ENCODE results near the gene SEPTIN3. TPM values are rescaled to one million over a fixed set of nuclear protein-coding genes. Genes with fewer than 3 reads are reported as not detected.

Gene SEPTIN3
- total RNA-seq, 3 donors from 2014 or later, result 0.16 to 2.2 (median 1.6) TPM

DNA sequence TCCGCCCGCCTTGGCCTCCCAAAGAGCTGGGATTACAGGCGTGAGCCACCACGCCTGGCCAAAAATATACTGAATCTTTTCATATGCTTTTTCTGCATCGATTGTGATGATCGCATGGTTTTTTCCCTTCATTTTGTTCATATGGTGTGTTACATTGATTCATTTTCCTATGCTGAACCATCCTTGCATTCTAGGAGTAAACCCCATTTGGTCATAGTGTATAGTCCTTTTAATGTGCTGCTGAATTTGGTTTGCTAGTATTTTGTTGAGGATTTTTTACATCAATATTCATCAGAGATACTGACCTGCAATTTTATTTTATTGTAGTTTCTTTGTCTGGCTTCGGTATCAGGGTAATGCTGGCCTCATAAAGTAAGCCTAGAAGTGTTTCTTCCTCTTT lies 41.5 kb downstream of the SEPTIN3 start:
- TF ChIP-seq POLR2A (IDR thresholded peaks at IDR 0.05) (no peak), CTCF (IDR thresholded peaks at IDR 0.05) (no peak), POLR2AphosphoS5 (IDR thresholded peaks at IDR 0.05) (no peak)
- no peaks in the 10 kb centered on the region for H3K27me3 ChIP-seq
- no peak overlapping the region for H3K4me3 ChIP-seq
- no peaks in the 10 kb centered on the region for H3K36me3 ChIP-seq
- no peaks in the 10 kb centered on the region for H3K4me1 ChIP-seq
- intact Hi-C loops (cut with DNase I; ENCODE audit: low total_unique reads), result no loop called here
- peaks cover 21 to 24% of the 10 kb centered on the region in 2 donors for H3K9me3 ChIP-seq
- H3K27ac ChIP-seq, result no peak overlapping the region
- no peak for DNase-seq (ENCODE audit: low spot score in 2 of 2)

DNA sequence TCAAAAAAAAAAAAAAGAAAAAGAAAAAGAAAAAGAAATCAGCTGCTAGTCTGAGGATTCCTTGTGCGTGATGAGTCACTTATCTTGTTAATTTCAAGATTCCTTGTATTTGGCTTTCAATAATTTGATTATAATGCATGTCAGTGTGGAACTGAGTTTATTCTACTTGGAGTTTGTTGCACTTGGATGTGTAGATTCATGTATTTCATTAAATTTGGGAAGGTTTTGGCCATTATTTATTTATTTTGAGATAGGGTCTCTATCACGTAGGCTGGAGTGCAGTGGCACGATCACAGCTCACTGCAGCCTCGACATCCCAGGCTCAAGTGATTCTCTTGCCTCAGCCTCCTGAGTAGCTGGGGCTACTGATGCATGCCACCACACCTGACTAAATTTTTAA lies 44.1 kb downstream of the SEPTIN3 start:
- peaks cover 19 to 24% of the 10 kb centered on the region in 2 donors for H3K9me3 ChIP-seq
- DNase-seq (ENCODE audit: low spot score in 2 of 2), result no peak
- intact Hi-C loops (cut with DNase I; ENCODE audit: low total_unique reads), result no loop called here
- H3K4me3 ChIP-seq, result no peak overlapping the region
- TF ChIP-seq CTCF (IDR thresholded peaks at IDR 0.05), result no peak
- no peak for TF ChIP-seq POLR2AphosphoS5 (IDR thresholded peaks at IDR 0.05)
- TF ChIP-seq POLR2A (IDR thresholded peaks at IDR 0.05), result no peak
- no peaks in the 10 kb centered on the region for H3K36me3 ChIP-seq
- no peaks in the 10 kb centered on the region for H3K4me1 ChIP-seq
- H3K27me3 ChIP-seq, result no peaks in the 10 kb centered on the region
- H3K27ac ChIP-seq, result no peak overlapping the region

DNA sequence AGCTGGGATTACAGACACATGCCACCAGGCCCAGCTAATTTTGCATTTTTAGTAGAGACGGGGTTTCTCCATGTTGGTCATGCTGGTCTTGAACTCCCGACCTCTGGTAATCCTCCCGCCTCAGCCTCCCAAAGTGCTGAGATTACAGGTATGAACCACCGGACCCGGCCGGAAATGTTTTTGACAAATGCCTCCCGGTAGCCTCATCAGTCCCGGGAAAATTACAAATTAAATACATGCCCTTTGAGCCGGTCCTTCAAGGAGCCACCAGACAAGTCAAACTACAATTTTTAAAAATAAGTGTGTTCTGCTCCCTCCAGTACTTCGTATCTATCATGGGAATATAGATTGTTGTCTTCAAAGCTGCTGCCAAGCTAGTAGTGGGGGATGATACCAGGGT lies 46.9 kb downstream of the SEPTIN3 start:
- no peaks in the 10 kb centered on the region for H3K36me3 ChIP-seq
- peaks cover 7 to 8% of the 10 kb centered on the region in 2 donors for H3K9me3 ChIP-seq
- H3K4me3 ChIP-seq, result no peak overlapping the region
- no peak for TF ChIP-seq POLR2AphosphoS5 (IDR thresholded peaks at IDR 0.05)
- TF ChIP-seq POLR2A (IDR thresholded peaks at IDR 0.05), result no peak
- TF ChIP-seq CTCF (IDR thresholded peaks at IDR 0.05), result no peak
- no peak overlapping the region for H3K27ac ChIP-seq
- H3K4me1 ChIP-seq, result no peaks in the 10 kb centered on the region
- intact Hi-C loops (cut with DNase I; ENCODE audit: low total_unique reads), result no loop called here
- DNase-seq (ENCODE audit: low spot score in 2 of 2), result no peak
- no peaks in the 10 kb centered on the region for H3K27me3 ChIP-seq

DNA sequence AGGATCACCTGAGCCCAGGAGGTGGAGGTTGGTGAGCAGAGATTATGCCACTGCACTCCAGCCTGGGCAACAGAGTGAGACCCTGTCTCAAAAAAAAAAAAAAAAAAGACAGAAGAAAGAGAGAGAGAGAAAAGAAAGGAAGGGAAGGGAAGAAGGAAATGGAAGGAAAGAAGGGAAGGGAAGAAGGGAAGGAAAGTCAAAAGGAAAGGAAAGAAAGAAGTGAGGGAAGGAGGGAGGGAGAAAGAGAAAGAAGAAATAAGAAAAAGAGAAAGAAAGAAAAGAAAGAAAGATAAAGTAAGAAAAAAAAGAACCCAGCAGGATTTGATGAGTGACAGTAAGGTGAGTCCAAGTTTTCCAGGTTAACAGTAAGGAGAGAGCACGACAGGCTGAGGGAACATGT lies 49.0 kb downstream of the SEPTIN3 start:
- Histone ChIP-seq H3K36me3 (no peaks in the 10 kb centered on the region), H3K4me3 (no peak overlapping the region), H3K27ac (no peak overlapping the region), H3K4me1 (no peaks in the 10 kb centered on the region), H3K9me3 (no peaks in the 10 kb centered on the region), H3K27me3 (no peaks in the 10 kb centered on the region)
- intact Hi-C loops (cut with DNase I; ENCODE audit: low total_unique reads), result no loop called here
- DNase-seq (ENCODE audit: low spot score in 2 of 2), result no peak
- TF ChIP-seq CTCF (IDR thresholded peaks at IDR 0.05) (no peak), POLR2AphosphoS5 (IDR thresholded peaks at IDR 0.05) (no peak), POLR2A (IDR thresholded peaks at IDR 0.05) (no peak)

Other genes with a start within 250 kb of the SEPTIN3 start
- gene CCDC134, start 168.8 kb upstream of the SEPTIN3 start, total RNA-seq, result 10 to 100 TPM in 2 of 3 donors, 1 to 10 TPM in 1; 4.0 to 12.3 (median 10.8) TPM
- gene SREBF2, start 136.3 kb upstream of the SEPTIN3 start, total RNA-seq, result 10 to 100 TPM; 20.8 to 33.5 (median 32.1) TPM
- not detected for gene SHISA8, start 54.4 kb upstream of the SEPTIN3 start, total RNA-seq
- under 1 TPM; under 0.01 to 0.33 (median 0.15) TPM for gene TNFRSF13C, start 42.6 kb upstream of the SEPTIN3 start, total RNA-seq
- 1 to 10 TPM; 1.5 to 2.9 (median 1.9) TPM for gene CENPM, start 22.3 kb upstream of the SEPTIN3 start, total RNA-seq
- 10 to 100 TPM in 1 of 3 donors, 1 to 10 TPM in 1, under 1 TPM in 1; 0.96 to 12.3 (median 2.0) TPM for gene WBP2NL, start 29.3 kb downstream of the SEPTIN3 start, total RNA-seq
- gene NAGA, start 101.4 kb downstream of the SEPTIN3 start, total RNA-seq, result 10 to 100 TPM; 22.9 to 38.9 (median 27.2) TPM
- gene PHETA2, start 104.8 kb downstream of the SEPTIN3 start, total RNA-seq, result 10 to 100 TPM; 11.5 to 18.0 (median 11.6) TPM
- gene SMDT1, start 110.3 kb downstream of the SEPTIN3 start, total RNA-seq, result 10 to 100 TPM; 13.9 to 19.7 (median 16.2) TPM
- 10 to 100 TPM; 37.3 to 61.1 (median 45.2) TPM for gene NDUFA6, start 121.3 kb downstream of the SEPTIN3 start, total RNA-seq
- 1 to 10 TPM in 1 of 3 donors, under 1 TPM in 2; 0.16 to 2.0 (median 0.73) TPM for gene CYP2D6, start 161.4 kb downstream of the SEPTIN3 start, total RNA-seq